H1 (cell line): Measurements from ENCODE around the gene RNASET2. TPM values are rescaled to one million over a fixed set of nuclear protein-coding genes. Genes with fewer than 3 reads are reported as not detected.
A peak's percentile ranks its signal among the peaks of the same experiment; 100 is the strongest.

ENCODE experiments used
- CTCF ChIA-PET: fragments of 300-600 bp; sonication (Branson Sonifier 250); formaldehyde crosslinking; loops from one replicate; lab custom pipeline; 2021; ENCODE audit not compliant: partially characterized antibody; lab: Charles Lee
- POLR2A ChIA-PET: fragments of 300-600 bp; sonication (Branson Sonifier 250); formaldehyde crosslinking; loops from one replicate; lab custom pipeline; 2021; ENCODE audit warnings: inconsistent platforms; ENCODE audit not compliant: partially characterized antibody; lab: Charles Lee
- DNase-seq, 2 experiments: peaks; one replicate each; pipeline versions ENCODE4 v3.0.0 to v3.0.0-alpha.2; 2010 to 2022; ENCODE audit warnings: low spot score in 2 of 2, low read depth in 1 of 2, mixed read lengths in 1 of 2
- FAIRE-seq: peaks from 2 replicates; lab custom pipeline; 2011; peaks lifted over from hg19 to GRCh38; lab: Jason Lieb, UNC
- H2AFZ ChIP-seq: 2 replicates; pipeline ENCODE4 v1.8.1; 2012; ENCODE audit warnings: low read length, inconsistent platforms
- H2AK5ac ChIP-seq: 2 replicates; pipeline ENCODE4 v1.6.1; 2013; ENCODE audit warnings: low read depth, low read length
- H2BK120ac ChIP-seq: replicated peaks from 2 replicates; pipeline ENCODE3; 2013; ENCODE audit warnings: low read depth, low read length, inconsistent platforms
- H2BK12ac ChIP-seq: 2 replicates; pipeline ENCODE4 v1.6.1; 2013; ENCODE audit warnings: low read depth, low read length
- H2BK15ac ChIP-seq: 2 replicates; pipeline ENCODE4 v1.6.1; 2013; ENCODE audit warnings: low read length
- H2BK20ac ChIP-seq: 2 replicates; pipeline ENCODE4 v1.6.1; 2013; ENCODE audit warnings: low read length
- H2BK5ac ChIP-seq: 2 replicates; pipeline ENCODE4 v1.6.1; 2013; ENCODE audit warnings: low read depth, low read length
- H3K14ac ChIP-seq: 2 replicates; pipeline ENCODE4 v1.6.1; 2013; ENCODE audit warnings: inconsistent platforms; ENCODE audit not compliant: insufficient read length
- H3K18ac ChIP-seq: 2 replicates; pipeline ENCODE4 v1.6.1; 2013; ENCODE audit warnings: low read length; ENCODE audit errors: extremely low read depth
- H3K23ac ChIP-seq: 2 replicates; pipeline ENCODE4 v1.6.1; 2013; ENCODE audit warnings: inconsistent platforms; ENCODE audit not compliant: insufficient read length
- H3K23me2 ChIP-seq: 2 replicates; pipeline ENCODE4 v1.6.1; 2013; ENCODE audit warnings: low read depth, low read length
- H3K27ac ChIP-seq: 2 replicates; pipeline ENCODE4 v1.6.1; 2011; ENCODE audit warnings: low read depth, low read length, inconsistent platforms
- H3K27me3 ChIP-seq, 4 experiments: replicated peaks in 1 of 4; 1 replicate in 1 of 4; 2 replicates in 3 of 4; pipeline versions ENCODE4 v1.6.1 to v1.8.1; 2011 to 2013; ENCODE audit warnings: low read length in 3 of 4, mild to moderate bottlenecking in 3 of 4, inconsistent platforms in 2 of 4, mixed read lengths in 2 of 4, moderate library complexity in 1 of 4; ENCODE audit not compliant: control insufficient read depth in 3 of 4, insufficient read depth in 3 of 4; ENCODE audit errors: extremely low read depth in 1 of 4
- H3K36me3 ChIP-seq, 4 experiments: 2 replicates each; pipeline versions ENCODE4 v1.6.1 to v1.8.1; 2011 to 2013; ENCODE audit warnings: mild to moderate bottlenecking in 4 of 4, low read length in 3 of 4, moderate library complexity in 2 of 4, control low read depth in 1 of 4, inconsistent platforms in 1 of 4; ENCODE audit not compliant: insufficient read depth in 4 of 4, control insufficient read depth in 2 of 4
- H3K4ac ChIP-seq: replicated peaks from 2 replicates; pipeline ENCODE3; 2013; ENCODE audit warnings: low read length, low read depth, mixed read lengths, inconsistent platforms; ENCODE audit not compliant: insufficient read length
- H3K4me1 ChIP-seq, 4 experiments: replicated peaks in 1 of 4; 1 replicate in 1 of 4; 2 replicates in 3 of 4; pipeline versions ENCODE4 v1.6.1 to v1.8.1; 2011 to 2013; ENCODE audit warnings: low read length in 3 of 4, inconsistent platforms in 2 of 4, mixed read lengths in 1 of 4; ENCODE audit not compliant: insufficient read depth in 4 of 4, control insufficient read depth in 3 of 4
- H3K4me2 ChIP-seq, 2 experiments: 2 replicates each; pipeline versions ENCODE4 v1.6.1 to v1.8.1; 2011 to 2013; ENCODE audit warnings: low read depth in 2 of 2, low read length in 2 of 2, control low read depth in 1 of 2, inconsistent platforms in 1 of 2, mild to moderate bottlenecking in 1 of 2; ENCODE audit not compliant: insufficient read depth in 1 of 2
- H3K4me3 ChIP-seq, 4 experiments: fragments of 200-600, 300-600 bp in 1 of 4; sonication (generic), shearing (Covaris generic), sonication (Bioruptor Twin) in 1 of 4; 2 replicates each; pipeline versions ENCODE4 v1.5.1 to v1.8.1; 2011 to 2016; ENCODE audit warnings: low read length in 4 of 4, low read depth in 3 of 4, control low read depth in 2 of 4, inconsistent platforms in 2 of 4, mild to moderate bottlenecking in 2 of 4, mixed read lengths in 1 of 4, moderate library complexity in 1 of 4; ENCODE audit not compliant: insufficient read depth in 2 of 4; ENCODE audit errors: extremely low read depth in 1 of 4
- H3K56ac ChIP-seq: replicated peaks from 2 replicates; pipeline ENCODE3; 2013; ENCODE audit warnings: low read depth, mild to moderate bottlenecking, mixed read lengths, low read length, inconsistent platforms; ENCODE audit not compliant: insufficient read length
- H3K79me1 ChIP-seq: 2 replicates; pipeline ENCODE4 v1.6.1; 2013; ENCODE audit warnings: low read depth, low read length, control low read depth
- H3K79me2 ChIP-seq, 2 experiments: 2 replicates each; pipeline versions ENCODE4 v1.6.1 to v1.8.1; 2012 to 2013; ENCODE audit warnings: low read length in 2 of 2, mild to moderate bottlenecking in 2 of 2, inconsistent platforms in 1 of 2; ENCODE audit not compliant: insufficient read depth in 2 of 2, control insufficient read depth in 1 of 2
- H3K9ac ChIP-seq, 4 experiments: replicated peaks in 1 of 4; 1 replicate in 1 of 4; 2 replicates in 3 of 4; pipeline versions ENCODE4 v1.6.1 to v1.8.1; 2011 to 2013; ENCODE audit warnings: low read depth in 3 of 4, low read length in 3 of 4, control low read depth in 2 of 4, mild to moderate bottlenecking in 2 of 4, moderate library complexity in 2 of 4, inconsistent platforms in 1 of 4; ENCODE audit errors: extremely low read depth in 1 of 4
- H3K9me3 ChIP-seq, 2 experiments: 2 replicates each; pipeline versions ENCODE4 v1.6.1 to v1.8.1; 2012 to 2013; ENCODE audit warnings: mild to moderate bottlenecking in 2 of 2, moderate library complexity in 2 of 2, control low read depth in 1 of 2, inconsistent platforms in 1 of 2, low read depth in 1 of 2, low read length in 1 of 2, mixed read lengths in 1 of 2; ENCODE audit not compliant: insufficient read depth in 2 of 2
- H4K20me1 ChIP-seq, 2 experiments: replicated peaks in 1 of 2; 2 replicates each; pipeline versions ENCODE3 to v1.8.1; 2011 to 2013; ENCODE audit warnings: inconsistent platforms in 2 of 2, low read length in 2 of 2, mild to moderate bottlenecking in 1 of 2; ENCODE audit not compliant: insufficient read depth in 2 of 2, control insufficient read depth in 1 of 2
- H4K5ac ChIP-seq: 2 replicates; pipeline ENCODE4 v1.6.1; 2013; ENCODE audit warnings: low read length, low read depth, mixed read lengths, inconsistent platforms; ENCODE audit not compliant: insufficient read length
- H4K8ac ChIP-seq: 2 replicates; pipeline ENCODE4 v1.8.0; 2013; ENCODE audit warnings: mild to moderate bottlenecking, moderate library complexity, low read length, inconsistent platforms; ENCODE audit not compliant: insufficient read depth; ENCODE audit errors: extremely low read depth
- H4K91ac ChIP-seq: replicated peaks from 2 replicates; pipeline ENCODE3; 2013; ENCODE audit warnings: low read length, mixed read lengths, inconsistent platforms; ENCODE audit not compliant: insufficient read length
- CHD1 ChIP-seq: IDR thresholded peaks from 2 replicates; pipeline ENCODE4 v1.6.1; 2012; ENCODE audit warnings: low read depth, low read length, improper control_type of control experiment
- CHD2 ChIP-seq: IDR thresholded peaks from 2 replicates; pipeline ENCODE4 v1.6.1; 2012; ENCODE audit warnings: low read length, improper control_type of control experiment
- CREB1 ChIP-seq: IDR thresholded peaks from 2 replicates; pipeline ENCODE4 v1.6.1; 2012; ENCODE audit warnings: inconsistent platforms
- GTF2F1 ChIP-seq: IDR thresholded peaks from 2 replicates; pipeline ENCODE4 v1.6.1; 2012; ENCODE audit warnings: low read depth, low read length, improper control_type of control experiment, borderline replicate concordance
- KDM1A ChIP-seq: fragments of 200-600, 300-600 bp; sonication (generic); IDR thresholded peaks from 2 replicates; pipeline ENCODE4 v1.7.1; 2016; ENCODE audit warnings: mild to moderate bottlenecking, low read length, borderline replicate concordance
- KDM4A ChIP-seq: IDR thresholded peaks from one replicate; pipeline ENCODE4 v1.7.1; 2012; ENCODE audit warnings: low read depth, mild to moderate bottlenecking, moderate library complexity, low read length, inconsistent platforms; ENCODE audit not compliant: severe bottlenecking
- POU5F1 ChIP-seq: IDR thresholded peaks from 2 replicates; pipeline ENCODE4 v1.6.1; 2011; ENCODE audit warnings: low read depth, mild to moderate bottlenecking, low read length, moderate library complexity
- ZNF274 ChIP-seq: IDR thresholded peaks from 2 replicates; pipeline ENCODE4 v1.7.0; 2012; ENCODE audit warnings: low read length, borderline replicate concordance; ENCODE audit errors: extremely low read depth
- WGBS, 2 experiments: shearing (Covaris generic) in 1 of 2; methylation state at CpG; one replicate each; pipeline versions ENCODE4 v1.1.6 to v1.1.7; 2013 to 2015; ENCODE audit warnings: low lambda C conversion rate in 2 of 2, mixed read lengths in 2 of 2, inconsistent platforms in 1 of 2, low coverage in 1 of 2, missing lambda C conversion rate in 1 of 2; ENCODE audit not compliant: insufficient replicate concordance in 2 of 2, insufficient coverage in 1 of 2, insufficient read length in 1 of 2; ENCODE audit errors: extremely low coverage in 1 of 2, missing lambda C conversion rate in 1 of 2; 5-methylcytosine and 5-hydroxymethylcytosine counted together
- polyA plus RNA-seq, 7 experiments: library from polyadenylated mRNA; depleted of rRNA in 3 of 7; stranded (reverse) in 5 of 7; unstranded in 2 of 7; fragments of >200 nt in 5 of 7; fragments of 200-250 nt in 2 of 7; gene quantifications; 1 replicate in 5 of 7; 2 replicates in 1 of 7; 4 replicates in 1 of 7; pipeline versions ENCODE4 v1.2.1 to v1.2.3, GENCODE V29; 2011 to 2013; ENCODE audit warnings: missing spikeins in 2 of 7, mixed read lengths in 2 of 7
- total RNA-seq: library from RNA; stranded (reverse); fragmentation: NEBNext Ultra II Directional; extraction: Animal tissue kit (Norgen Biotek cat#: 25700); gene quantifications from 2 replicates; pipeline ENCODE4 v1.2.1, GENCODE V29; 2021

The RNASET2 gene
- total and polyA plus RNA-seq, 2 of the 8 experiments (the other 6 are each of a cell fraction or from before 2014, with no cell fraction given), result 15.7 to 22.9 TPM

- no peak overlapping the region for H3K18ac ChIP-seq
- H3K27me3 ChIP-seq, result no peaks in the 10 kb centered on the region; a peak in 1 of 7 replicates
- H3K36me3 ChIP-seq, result no peaks in the 10 kb centered on the region
- ChIA-PET CTCF (interaction anchor here (1.2 kb wide), 1 partner anchor 121 kb away, joined by 3 read pairs; no protein-coding TSS in a partner anchor), POLR2A (no interaction called here)
- no peaks in the 10 kb centered on the region for H3K79me1 ChIP-seq
- no peak overlapping the region for H3K23ac ChIP-seq
- DNase-seq (no peak), FAIRE-seq (no peak)
- H3K4ac ChIP-seq, result no peak overlapping the region
- no peak overlapping the region for H2BK5ac ChIP-seq
- no peaks in the 10 kb centered on the region for H3K79me2 ChIP-seq
- no peak overlapping the region for H3K4me2 ChIP-seq
- TF ChIP-seq CREB1 (no peak), ZNF274 (no peak), CHD1 (no peak), CHD2 (no peak), KDM1A (no peak), KDM4A (no peak), GTF2F1 (no peak), POU5F1 (no peak)
- 87% methylated on average over 20 of the region's 20 CpGs; no CpG with 5 or more reads in 1 of the 2 experiments for WGBS, 2 experiments
- H3K9me3 ChIP-seq, result no peaks in the 10 kb centered on the region
- H3K4me3 ChIP-seq, result no peak overlapping the region
- peaks cover 0 to 9% (median 6%) of the 10 kb centered on the region in 4 experiments; a peak in 6 of 7 replicates for H3K4me1 ChIP-seq
- no peak overlapping the region for H2BK15ac ChIP-seq
- H4K91ac ChIP-seq, result no peak overlapping the region
- no peak overlapping the region for H2BK120ac ChIP-seq
- no peak overlapping the region for H2BK12ac ChIP-seq
- H2AFZ ChIP-seq, result no peak overlapping the region
- H4K5ac ChIP-seq, result no peak overlapping the region
- no peak overlapping the region for H2BK20ac ChIP-seq
- H3K14ac ChIP-seq, result no peak overlapping the region
- 0 out of 2 replicates have a peak overlapping the region, but pooled peaks have one; percentile 39 for H2AK5ac ChIP-seq
- H3K23me2 ChIP-seq, result no peaks in the 10 kb centered on the region
- H3K27ac ChIP-seq, result no peak overlapping the region
- H3K9ac ChIP-seq, result no peak overlapping the region
- H3K56ac ChIP-seq, result no peak overlapping the region
- no peaks in the 10 kb centered on the region for H4K20me1 ChIP-seq
- H4K8ac ChIP-seq, result no peak overlapping the region
Measured at GRCh38 chr6:166907871-166908806, 48.2 kb downstream of the RNASET2 start.
